GM19467 (cell line): ENCODE measurements around the gene SHISA6.
"Not testable (repeated sequence)": the region's sequence is repeated elsewhere in the genome, so short reads cannot be mapped to it uniquely, and the experiment has no call there.

Source experiments
- ATAC-seq: cut with Tn5 transposase; IDR thresholded peaks from one replicate; pipeline ENCODE4 v1.9.1; 2021; ENCODE audit warnings: mild to moderate bottlenecking, moderate library complexity; ENCODE audit not compliant: unreplicated experiment

The SHISA6 gene

GRCh38 chr17:11301874-11302273 is 60.9 kb downstream of the SHISA6 start:
- ATAC-seq = not testable (repeated sequence)

DNA sequence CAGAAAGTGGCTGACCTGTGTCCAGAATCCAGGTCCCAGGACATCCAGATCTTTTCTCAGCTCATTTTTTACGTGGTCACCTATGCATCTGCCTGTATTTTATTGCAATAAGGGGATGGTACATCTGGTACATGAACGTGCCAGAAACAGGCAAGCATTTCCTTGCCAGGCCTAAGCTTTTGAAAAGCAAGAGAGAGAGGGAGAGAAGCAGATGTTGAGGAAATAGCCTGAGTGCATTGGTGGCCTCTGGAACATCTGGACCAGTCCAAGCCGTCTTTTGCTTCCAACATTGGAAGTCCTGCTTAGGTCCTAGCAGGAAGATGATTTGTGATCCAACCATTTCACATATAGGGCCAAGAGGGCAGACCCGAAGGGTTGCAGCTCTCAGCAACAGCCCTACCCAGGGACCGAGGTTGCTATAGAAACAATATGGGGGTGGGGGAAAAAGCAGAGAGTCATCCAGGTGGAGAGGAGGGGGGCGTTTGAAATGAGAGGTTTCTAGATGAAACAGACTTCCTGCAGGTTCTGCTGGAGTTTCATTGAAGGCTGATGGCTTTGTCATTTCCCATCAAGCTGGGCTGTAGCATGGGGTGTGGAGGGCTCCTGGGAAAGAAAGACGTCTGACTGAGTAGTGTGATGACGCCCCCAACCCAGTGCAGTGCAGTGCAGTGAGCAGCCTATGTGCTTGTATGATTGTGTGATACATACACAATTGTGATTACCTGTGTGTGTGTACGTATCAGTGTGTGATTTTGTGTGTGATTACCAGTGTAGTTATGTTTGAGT is 61.6 kb downstream of the SHISA6 start:
- no peak for ATAC-seq

GRCh38 chr17:11303773-11304394 is 62.9 kb downstream of the SHISA6 start:
- ATAC-seq = no peak

GRCh38 chr17:11304568-11304967 is 63.6 kb downstream of the SHISA6 start:
- no peak for ATAC-seq

DNA sequence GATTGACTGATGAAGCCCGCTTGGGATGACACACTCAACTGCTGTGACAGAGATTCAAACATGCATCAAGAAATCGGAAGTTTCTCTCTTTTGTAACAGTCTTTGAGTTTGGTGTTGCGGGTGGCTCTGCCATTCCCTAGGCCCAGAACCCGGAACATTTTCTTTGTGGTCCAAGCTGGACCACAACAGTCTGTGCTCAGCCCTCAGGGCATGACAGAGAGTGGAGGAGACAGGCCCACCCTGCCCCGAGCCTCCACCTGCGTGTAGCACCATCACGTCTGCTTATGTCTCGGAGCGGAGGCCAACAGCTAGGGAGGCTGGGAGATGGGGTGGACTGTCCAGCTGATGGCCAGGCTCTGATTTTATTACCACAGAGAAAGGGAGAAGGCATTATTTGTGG is 64.5 kb downstream of the SHISA6 start:
- ATAC-seq = no peak

DNA sequence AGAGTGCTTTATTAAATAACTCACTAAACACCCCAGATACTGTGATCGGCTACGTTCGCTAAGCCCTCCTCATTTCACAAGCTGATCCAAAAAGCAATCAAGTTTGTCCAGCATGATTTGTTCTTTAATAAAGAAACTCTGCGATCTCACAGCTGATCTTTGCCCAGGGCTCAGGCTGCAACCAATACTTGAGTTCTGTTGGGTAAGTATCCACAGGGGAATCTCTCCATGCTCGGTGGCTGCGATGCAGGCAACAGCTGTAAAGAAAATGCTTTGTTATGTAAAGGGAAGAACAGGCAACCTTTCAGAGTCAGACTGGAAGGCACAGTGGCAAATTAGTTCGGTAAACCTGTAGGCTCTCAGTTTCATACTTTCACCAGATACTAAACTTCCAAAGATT is 67.5 kb downstream of the SHISA6 start:
- ATAC-seq = no peak

DNA sequence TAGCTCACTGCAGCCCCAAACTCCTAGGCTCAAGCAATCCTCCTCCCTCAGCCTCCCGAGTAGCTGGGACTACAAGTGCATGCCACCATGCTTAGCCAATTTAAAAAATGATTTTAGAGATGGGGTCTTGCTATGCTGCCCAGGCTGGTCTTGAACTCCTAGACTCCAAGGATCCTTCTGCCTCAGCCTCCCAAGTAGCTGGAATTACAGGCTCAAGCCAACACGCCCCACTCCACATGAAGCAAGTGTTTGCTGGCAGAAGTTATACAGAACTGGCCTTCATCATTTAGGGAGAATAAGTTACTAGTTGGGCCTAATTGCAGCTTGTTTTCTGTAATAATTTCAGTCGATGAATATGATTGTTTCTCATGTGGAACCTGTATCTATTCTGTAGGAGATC is 68.0 kb downstream of the SHISA6 start:
- no peak for ATAC-seq

DNA sequence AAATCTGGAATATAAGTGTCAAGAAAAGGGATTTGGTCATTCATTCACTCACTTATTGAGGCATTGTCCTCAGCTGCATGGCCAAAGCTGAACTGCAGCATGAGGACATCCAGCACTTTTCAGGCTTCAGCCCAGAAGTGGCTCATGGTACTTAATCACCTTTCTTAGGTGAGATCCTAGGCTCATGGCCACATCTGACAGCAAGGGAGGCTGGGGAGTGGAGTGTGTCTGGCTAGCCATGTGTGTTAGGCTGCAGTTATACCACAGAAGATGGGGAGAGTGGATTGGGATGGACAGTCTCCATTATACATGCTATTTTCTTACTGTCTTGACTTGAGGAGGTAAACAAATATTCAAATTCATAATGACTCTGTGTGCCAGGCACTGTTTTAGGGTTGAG is 68.8 kb downstream of the SHISA6 start:
- ATAC-seq = no peak

DNA sequence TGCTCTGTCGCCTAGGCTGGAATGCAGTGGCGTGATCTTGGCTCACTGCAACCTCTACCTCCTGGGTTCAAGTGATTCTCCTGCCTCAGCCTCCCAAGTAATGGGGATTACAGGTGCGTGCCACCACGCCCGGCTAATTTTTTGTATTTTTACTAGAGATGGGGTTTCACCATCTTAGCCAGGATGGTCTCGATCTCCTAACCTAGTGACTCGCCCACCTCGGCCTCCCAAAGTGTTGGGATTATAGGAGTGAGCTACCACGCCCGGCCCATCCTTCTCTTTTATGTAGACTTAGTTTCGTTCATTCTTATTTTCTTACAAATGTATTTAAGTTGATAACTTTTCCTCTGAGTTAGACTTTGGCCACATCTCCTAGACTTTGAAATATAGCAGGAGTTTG is 75.4 kb downstream of the SHISA6 start:
- ATAC-seq = not testable (repeated sequence)

DNA sequence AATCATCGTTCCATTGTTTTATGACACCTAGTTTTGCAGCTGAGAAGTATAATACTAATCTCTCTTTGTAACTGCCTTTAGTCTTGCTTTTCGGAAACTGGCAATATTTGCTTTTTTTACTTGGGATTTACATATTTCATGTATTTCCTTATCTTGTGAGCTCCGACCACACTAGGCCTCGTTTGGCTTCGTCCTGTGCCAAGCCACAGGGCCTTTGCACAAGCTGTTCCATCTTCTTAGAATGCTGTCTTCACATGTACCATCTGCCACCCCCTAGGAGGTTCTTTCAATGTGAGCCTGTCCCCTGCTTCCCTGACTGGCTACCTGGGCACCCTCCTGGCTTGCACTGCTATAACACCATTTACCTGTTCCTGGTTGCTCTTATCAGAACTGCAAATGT is 77.2 kb downstream of the SHISA6 start:
- ATAC-seq = no peak

GRCh38 chr17:11319894-11320293 is 78.9 kb downstream of the SHISA6 start:
- no peak for ATAC-seq

- no peak for ATAC-seq
Observed at GRCh38 chr17:11324021-11324420, 83.0 kb downstream of the SHISA6 start.

GRCh38 chr17:11324846-11325420 is 83.9 kb downstream of the SHISA6 start:
- no peak for ATAC-seq

DNA sequence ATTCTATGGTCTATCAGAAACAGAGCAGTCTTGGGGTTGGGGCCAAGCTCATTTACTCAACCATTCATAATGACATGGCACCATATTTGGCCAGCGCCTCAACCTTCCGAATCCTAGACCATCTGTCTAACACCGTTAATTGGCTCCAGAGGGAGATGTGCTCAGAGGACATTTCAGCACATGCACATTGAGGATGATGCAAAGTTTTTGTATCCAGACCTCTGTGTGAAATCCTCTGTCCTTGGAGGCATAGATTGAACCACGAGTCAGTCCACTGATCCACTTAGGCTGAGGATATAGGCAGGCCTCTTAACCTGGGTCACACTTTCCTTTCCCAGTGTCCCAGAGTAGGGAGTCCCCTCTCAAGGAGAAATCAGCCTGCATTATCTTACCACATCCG is 85.5 kb downstream of the SHISA6 start:
- no peak for ATAC-seq

GRCh38 chr17:11328770-11329169 is 87.8 kb downstream of the SHISA6 start:
- ATAC-seq = no peak

DNA sequence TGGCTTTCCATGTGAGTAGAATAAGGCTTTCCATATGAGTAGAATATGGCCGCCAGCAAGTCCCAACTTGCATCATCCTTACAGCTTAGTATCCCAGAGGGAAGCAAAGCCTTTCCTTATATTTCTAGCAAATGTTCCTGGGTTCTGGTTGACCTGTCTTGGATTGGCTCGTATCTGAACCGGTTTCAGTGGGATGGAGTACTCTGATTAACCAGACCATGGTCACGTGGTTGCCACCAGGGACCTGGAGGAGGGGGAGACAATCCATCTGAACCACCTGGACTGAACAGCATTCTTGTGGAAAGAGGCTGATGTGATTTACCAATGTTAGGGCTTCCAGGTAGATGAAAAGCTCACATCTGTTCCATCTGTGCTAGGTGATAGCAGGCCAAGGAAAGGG is 89.0 kb downstream of the SHISA6 start:
- no peak for ATAC-seq

- no peak for ATAC-seq
Observed at GRCh38 chr17:11330826-11331225, 89.8 kb downstream of the SHISA6 start.

- no peak for ATAC-seq
Observed at GRCh38 chr17:11331547-11332513, 90.8 kb downstream of the SHISA6 start.

- ATAC-seq = no peak
Observed at GRCh38 chr17:11332706-11333105, 91.7 kb downstream of the SHISA6 start.

DNA sequence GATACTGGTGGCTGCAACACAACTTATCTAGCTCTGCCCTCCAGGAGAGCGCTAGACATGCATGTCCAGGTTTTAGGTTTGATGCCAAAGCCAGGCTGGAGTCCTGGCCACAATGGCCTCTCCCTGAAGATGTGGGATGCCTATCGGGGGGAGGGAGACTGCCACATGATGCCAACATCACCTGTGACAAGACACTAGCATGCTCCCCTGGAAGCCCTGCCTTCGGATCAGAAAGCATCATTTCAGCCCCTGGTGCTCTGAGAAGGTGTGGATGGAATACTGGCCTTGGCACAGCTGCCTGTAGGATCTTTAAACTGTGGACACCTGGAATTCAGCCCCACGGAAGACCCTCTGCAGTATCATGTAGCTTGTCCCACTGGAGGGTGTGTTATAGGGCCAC is 93.5 kb downstream of the SHISA6 start:
- ATAC-seq = no peak

DNA sequence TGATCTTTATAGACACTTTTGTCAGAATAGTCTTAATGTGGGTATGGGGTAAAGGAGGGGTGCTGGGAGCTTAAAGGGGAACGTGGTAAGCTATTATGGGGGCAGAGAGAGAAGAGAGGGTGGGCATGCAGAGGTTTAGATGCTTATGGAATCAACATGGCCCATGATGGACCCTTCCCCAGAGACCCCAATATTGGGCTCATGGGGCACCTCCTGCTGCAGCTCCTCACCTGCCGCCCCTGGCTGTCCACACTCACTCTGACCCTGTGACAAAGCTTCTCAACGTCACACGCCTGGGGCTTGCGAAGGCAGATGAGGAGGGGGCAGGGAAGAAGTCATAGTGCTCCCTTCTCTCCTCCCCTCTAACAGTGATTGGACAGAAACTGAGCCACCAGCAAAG is 95.3 kb downstream of the SHISA6 start:
- no peak for ATAC-seq
